Pancreas (tissue), 10 donors: ENCODE results near the gene ALG12. TPM values are rescaled to one million over a fixed set of nuclear protein-coding genes. Genes with fewer than 3 reads are reported as not detected.

Experiments used
- ATAC-seq, 4 donors: fragments of 200-7000 bp; cut with Tn5 transposase; one replicate each; pipeline versions ENCODE4 v1.8.0 to v1.9.1; 2020; ENCODE audit warnings: mild to moderate bottlenecking in 4 of 4, moderate library complexity in 4 of 4
- DNase-seq, 6 donors: peaks; one replicate each; pipeline ENCODE4 v3.0.0-alpha.2; 2020
- FAIRE-seq: peaks from 2 replicates; lab custom pipeline; 2012; peaks lifted over from hg19 to GRCh38; lab: Jason Lieb, UNC
- H3K27ac ChIP-seq, 4 donors: fragments of 200-600 bp; sonication (generic); 1 replicate in 3 of 4; 2 replicates in 1 of 4; pipeline versions ENCODE4 v1.5.0 to v1.8.0; 2020
- H3K27me3 ChIP-seq, 4 donors: fragments of 200-600 bp; one replicate each; pipeline ENCODE4 v1.8.0; 2021
- H3K36me3 ChIP-seq, 3 donors: fragments of 200-600 bp; sonication (generic) in 1 of 3; one replicate each; pipeline versions ENCODE4 v1.5.0 to v1.8.0; 2020 to 2021
- H3K4me1 ChIP-seq, 3 donors: fragments of 200-600 bp; one replicate each; pipeline ENCODE4 v1.8.0; 2021
- H3K4me3 ChIP-seq, 4 donors: fragments of 200-600 bp; sonication (generic) in 2 of 4; one replicate each; pipeline versions ENCODE4 v1.5.0 to v1.8.0; 2020 to 2021
- H3K9me3 ChIP-seq, 4 donors: fragments of 200-600 bp; one replicate each; pipeline ENCODE4 v1.8.0; 2021
- WGBS, 2 donors: extraction: QIAGEN DNeasy Blood & Tissue Kit; methylation state at CpG; one replicate each; pipeline ENCODE4 v1.1.7; 2013; 5-methylcytosine and 5-hydroxymethylcytosine counted together
- intact Hi-C, 3 donors: fragments of 100-400 bp; cut with DNase I; formaldehyde crosslinking; loops; one replicate each; pipeline versions ENCODE4 v1.11.1 to v1.14.2; 2022
- polyA plus RNA-seq, 2 donors: library from polyadenylated mRNA; stranded (reverse); fragments of 200-250 nt; gene quantifications; one replicate each; pipeline ENCODE4 v1.2.3, GENCODE V29; 2013
- total RNA-seq, 6 donors: library from RNA; stranded (reverse); fragmentation: NEBNext Ultra II Directional in 4 of 6; extraction: Animal tissue kit (Norgen Biotek cat#: 25700) in 4 of 6; gene quantifications; one replicate each; pipeline versions ENCODE4 v1.2.1 to v1.2.4, GENCODE V29; 2021 to 2023
- TF ChIP-seq, protein P1 (sequence below), 4 donors: fragments of 200-600 bp; sonication (generic) in 3 of 4; IDR thresholded peaks; one replicate each; pipeline versions ENCODE4 v1.5.0 to v1.8.0; 2021; ENCODE audit warnings: antibody characterized with exemption in 4 of 4
- donor health status: healthy with polysubstance abuse.
- donor health status: DM: no; HTN: no; CAD: no; lungs with moderate emphysema.
- donor health status: DM: no; HTN: no; CAD: no.
- donor health status: control.
- donor health status: control.
- donor health status: Bipolar disorder and iron deficiency.
- donor health status: DM: yes; HTN: yes; CAD: no.
- donor health status: DM: no; HTN: no; CAD: no.
- donor health status: DM: no; HTN: no; CAD: no.
- donor health status: DM: yes; HTN: yes; CAD: no.

ALG12 gene
- total and polyA plus RNA-seq, 8 donors = 7.1 to 13.1 (median 10.8) TPM

DNA sequence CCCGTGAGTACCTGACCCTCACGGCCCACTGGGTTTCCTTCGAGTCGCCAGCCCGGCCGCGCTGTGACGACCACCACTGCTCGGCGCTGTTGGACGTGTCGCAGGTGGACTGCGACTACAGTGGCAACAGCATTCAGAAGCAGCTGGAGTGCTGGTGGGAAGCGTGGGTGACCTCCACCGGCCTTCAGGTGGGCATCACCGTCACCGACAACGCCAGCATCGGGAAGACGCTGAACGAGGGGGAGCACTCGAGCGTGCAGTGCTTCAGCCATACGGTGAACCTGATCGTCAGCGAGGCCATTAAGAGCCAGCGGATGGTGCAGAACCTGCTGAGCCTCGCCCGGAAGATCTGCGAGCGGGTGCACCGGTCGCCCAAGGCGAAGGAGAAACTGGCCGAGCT, 32.4 kb downstream of the ALG12 start:
- Histone ChIP-seq H3K4me3 (no peak overlapping the region), H3K27me3 (no peaks in the 10 kb centered on the region), H3K4me1 (no peaks in the 10 kb centered on the region), H3K36me3 (peaks cover 0 to 17% (median 5%) of the 10 kb centered on the region in 3 donors), H3K9me3 (no peaks in the 10 kb centered on the region), H3K27ac (no peak overlapping the region)
- WGBS, 2 donors = 98% methylated on average over 35 of the region's 35 CpGs
- DNase-seq (no peak), ATAC-seq (no peak), FAIRE-seq (no peak)
- intact Hi-C loops = no loop called here
- TF ChIP-seq, protein P1, sequence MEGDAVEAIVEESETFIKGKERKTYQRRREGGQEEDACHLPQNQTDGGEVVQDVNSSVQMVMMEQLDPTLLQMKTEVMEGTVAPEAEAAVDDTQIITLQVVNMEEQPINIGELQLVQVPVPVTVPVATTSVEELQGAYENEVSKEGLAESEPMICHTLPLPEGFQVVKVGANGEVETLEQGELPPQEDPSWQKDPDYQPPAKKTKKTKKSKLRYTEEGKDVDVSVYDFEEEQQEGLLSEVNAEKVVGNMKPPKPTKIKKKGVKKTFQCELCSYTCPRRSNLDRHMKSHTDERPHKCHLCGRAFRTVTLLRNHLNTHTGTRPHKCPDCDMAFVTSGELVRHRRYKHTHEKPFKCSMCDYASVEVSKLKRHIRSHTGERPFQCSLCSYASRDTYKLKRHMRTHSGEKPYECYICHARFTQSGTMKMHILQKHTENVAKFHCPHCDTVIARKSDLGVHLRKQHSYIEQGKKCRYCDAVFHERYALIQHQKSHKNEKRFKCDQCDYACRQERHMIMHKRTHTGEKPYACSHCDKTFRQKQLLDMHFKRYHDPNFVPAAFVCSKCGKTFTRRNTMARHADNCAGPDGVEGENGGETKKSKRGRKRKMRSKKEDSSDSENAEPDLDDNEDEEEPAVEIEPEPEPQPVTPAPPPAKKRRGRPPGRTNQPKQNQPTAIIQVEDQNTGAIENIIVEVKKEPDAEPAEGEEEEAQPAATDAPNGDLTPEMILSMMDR (IDR thresholded peaks at IDR 0.05) = no peak

DNA sequence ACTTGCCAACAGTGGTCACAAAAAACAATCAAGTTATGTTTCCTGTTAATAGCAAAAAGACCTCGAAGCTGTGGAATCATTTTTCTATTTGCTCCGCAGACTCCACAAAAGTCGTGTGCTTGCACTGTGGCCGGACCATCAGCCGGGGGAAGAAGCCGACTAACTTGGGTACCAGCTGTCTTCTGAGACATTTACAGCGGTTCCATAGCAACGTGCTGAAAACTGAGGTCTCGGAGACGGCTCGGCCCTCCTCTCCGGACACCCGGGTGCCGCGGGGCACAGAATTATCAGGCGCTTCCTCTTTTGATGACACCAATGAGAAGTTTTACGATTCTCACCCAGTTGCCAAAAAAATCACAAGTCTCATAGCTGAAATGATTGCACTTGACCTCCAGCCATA, 33.0 kb downstream of the ALG12 start:
- FAIRE-seq (no peak), ATAC-seq (no peak), DNase-seq (no peak)
- Histone ChIP-seq H3K4me1 (no peaks in the 10 kb centered on the region), H3K27me3 (no peaks in the 10 kb centered on the region), H3K27ac (no peak overlapping the region), H3K36me3 (peaks cover 0 to 17% (median 5%) of the 10 kb centered on the region in 3 donors), H3K4me3 (no peak overlapping the region), H3K9me3 (no peaks in the 10 kb centered on the region)
- WGBS, 2 donors = 97 to 98% methylated on average over 17 of the region's 17 CpGs
- intact Hi-C loops = no loop called here
- TF ChIP-seq, protein P1 (IDR thresholded peaks at IDR 0.05) = no peak

DNA sequence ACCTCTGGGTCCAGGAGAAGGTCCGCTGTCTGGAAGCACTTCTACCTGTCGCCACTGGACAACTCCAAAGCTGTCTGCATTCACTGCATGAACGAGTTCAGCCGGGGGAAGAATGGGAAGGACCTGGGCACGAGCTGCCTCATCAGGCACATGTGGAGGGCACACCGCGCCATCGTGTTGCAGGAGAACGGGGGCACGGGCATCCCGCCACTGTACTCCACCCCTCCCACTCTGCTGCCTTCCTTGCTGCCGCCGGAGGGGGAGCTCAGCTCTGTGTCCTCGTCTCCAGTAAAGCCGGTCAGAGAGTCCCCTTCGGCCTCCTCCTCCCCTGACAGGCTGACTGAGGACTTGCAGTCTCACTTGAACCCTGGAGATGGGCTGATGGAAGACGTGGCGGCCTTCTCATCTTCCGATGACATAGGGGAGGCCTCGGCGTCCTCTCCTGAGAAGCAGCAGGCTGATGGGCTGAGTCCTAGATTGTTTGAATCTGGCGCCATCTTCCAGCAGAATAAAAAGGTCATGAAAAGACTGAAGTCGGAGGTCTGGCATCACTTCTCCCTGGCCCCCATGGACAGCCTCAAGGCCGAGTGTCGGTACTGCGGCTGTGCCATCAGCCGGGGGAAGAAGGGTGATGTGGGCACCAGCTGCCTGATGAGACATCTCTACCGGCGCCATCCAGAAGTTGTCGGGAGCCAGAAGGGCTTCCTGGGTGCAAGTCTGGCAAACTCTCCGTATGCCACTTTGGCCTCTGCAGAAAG, 33.6 kb downstream of the ALG12 start:
- TF ChIP-seq, protein P1 (IDR thresholded peaks at IDR 0.05) = no peak
- WGBS, 2 donors = 93 to 94% methylated on average over 31 of the region's 31 CpGs
- FAIRE-seq = no peak
- H3K9me3 ChIP-seq = no peaks in the 10 kb centered on the region
- H3K27me3 ChIP-seq = no peaks in the 10 kb centered on the region
- no peak for DNase-seq
- H3K4me1 ChIP-seq = no peaks in the 10 kb centered on the region
- no peak overlapping the region for H3K4me3 ChIP-seq
- intact Hi-C loops = no loop called here
- no peak overlapping the region for H3K27ac ChIP-seq
- ATAC-seq = no peak
- H3K36me3 ChIP-seq = peaks cover 0 to 17% (median 5%) of the 10 kb centered on the region in 3 donors

DNA sequence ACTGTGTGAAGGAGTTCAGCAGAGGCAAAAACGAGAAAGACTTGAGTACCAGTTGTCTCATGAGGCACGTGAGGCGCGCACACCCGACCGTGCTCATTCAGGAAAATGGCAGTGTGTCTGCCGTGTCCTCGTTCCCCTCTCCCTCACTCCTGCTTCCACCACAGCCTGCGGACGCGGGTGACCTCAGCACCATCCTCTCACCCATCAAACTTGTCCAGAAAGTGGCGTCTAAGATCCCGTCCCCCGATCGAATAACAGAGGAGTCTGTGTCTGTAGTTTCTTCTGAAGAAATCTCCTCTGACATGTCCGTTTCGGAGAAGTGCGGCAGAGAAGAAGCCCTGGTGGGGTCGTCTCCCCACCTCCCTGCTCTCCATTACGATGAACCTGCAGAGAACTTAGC, 34.2 kb downstream of the ALG12 start:
- 96% methylated on average over 20 of the region's 20 CpGs for WGBS, 2 donors
- DNase-seq = no peak
- H3K27ac ChIP-seq = no peak overlapping the region
- no peak overlapping the region for H3K4me3 ChIP-seq
- intact Hi-C loops = no loop called here
- no peaks in the 10 kb centered on the region for H3K4me1 ChIP-seq
- FAIRE-seq = no peak
- peaks cover 0 to 17% (median 5%) of the 10 kb centered on the region in 3 donors for H3K36me3 ChIP-seq
- TF ChIP-seq, protein P1 (IDR thresholded peaks at IDR 0.05) = no peak
- H3K9me3 ChIP-seq = no peaks in the 10 kb centered on the region
- no peak for ATAC-seq
- no peaks in the 10 kb centered on the region for H3K27me3 ChIP-seq

DNA sequence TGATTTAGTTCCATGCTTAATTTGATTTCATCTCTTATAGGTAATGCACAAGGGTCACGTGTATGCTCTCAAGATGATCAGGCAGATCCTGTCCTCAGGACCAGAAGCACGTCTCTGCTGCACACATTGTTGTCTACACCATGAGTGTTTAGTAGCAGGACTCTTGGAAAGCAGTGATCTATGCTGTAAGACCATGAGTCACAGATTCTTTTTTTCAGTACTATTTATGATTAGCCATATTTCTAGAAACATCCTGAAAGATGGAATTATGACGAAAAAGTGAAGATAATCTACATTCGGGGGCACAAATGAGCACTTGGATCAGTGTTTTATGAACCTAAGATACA, 35.0 kb downstream of the ALG12 start:
- Histone ChIP-seq H3K27me3 (no peaks in the 10 kb centered on the region), H3K4me1 (no peaks in the 10 kb centered on the region), H3K36me3 (peaks cover 0 to 17% (median 5%) of the 10 kb centered on the region in 3 donors), H3K4me3 (no peak overlapping the region), H3K27ac (no peak overlapping the region), H3K9me3 (no peaks in the 10 kb centered on the region)
- TF ChIP-seq, protein P1 (IDR thresholded peaks at IDR 0.05) = no peak
- no peak for ATAC-seq
- FAIRE-seq = no peak
- 95 to 96% methylated on average over 4 of the region's 4 CpGs for WGBS, 2 donors
- no peak for DNase-seq
- intact Hi-C loops = no loop called here
